Measurements from ENCODE around the gene MMP24OS. TPM values are rescaled to one million over a fixed set of nuclear protein-coding genes. Genes with fewer than 3 reads are reported as not detected.

Gene MMP24OS
- total RNA-seq, result 10 to 100 TPM; 16.4 to 35.1 TPM
- polyA plus RNA-seq (ENCODE audit: insufficient read depth, low read depth, low replicate concordance), result 45.9 TPM
- long read RNA-seq, donor 1, transcript MMP24OS-201 (2 exons, 867 nt), result major isoform, 11 of 21 reads
- long read RNA-seq, donor 1, transcript MMP24OS-209 (2 exons, 712 nt), result minor isoform, 8 of 21 reads
- long read RNA-seq, donor 1, partial matches to known transcripts, result 0 of 21 reads
- long read RNA-seq, donor 1, other reads (novel, unspliced or antisense), result 0 of 21 reads
- long read RNA-seq, donor 2, transcript MMP24OS-209 (2 exons, 712 nt), result minor isoform, 6 of 16 reads
- long read RNA-seq, donor 2, transcript MMP24OS-201 (2 exons, 867 nt), result major isoform, 8 of 16 reads
- long read RNA-seq, donor 2, partial matches to known transcripts, result 0 of 16 reads
- long read RNA-seq, donor 2, other reads (novel, unspliced or antisense), result 0 of 16 reads

DNA sequence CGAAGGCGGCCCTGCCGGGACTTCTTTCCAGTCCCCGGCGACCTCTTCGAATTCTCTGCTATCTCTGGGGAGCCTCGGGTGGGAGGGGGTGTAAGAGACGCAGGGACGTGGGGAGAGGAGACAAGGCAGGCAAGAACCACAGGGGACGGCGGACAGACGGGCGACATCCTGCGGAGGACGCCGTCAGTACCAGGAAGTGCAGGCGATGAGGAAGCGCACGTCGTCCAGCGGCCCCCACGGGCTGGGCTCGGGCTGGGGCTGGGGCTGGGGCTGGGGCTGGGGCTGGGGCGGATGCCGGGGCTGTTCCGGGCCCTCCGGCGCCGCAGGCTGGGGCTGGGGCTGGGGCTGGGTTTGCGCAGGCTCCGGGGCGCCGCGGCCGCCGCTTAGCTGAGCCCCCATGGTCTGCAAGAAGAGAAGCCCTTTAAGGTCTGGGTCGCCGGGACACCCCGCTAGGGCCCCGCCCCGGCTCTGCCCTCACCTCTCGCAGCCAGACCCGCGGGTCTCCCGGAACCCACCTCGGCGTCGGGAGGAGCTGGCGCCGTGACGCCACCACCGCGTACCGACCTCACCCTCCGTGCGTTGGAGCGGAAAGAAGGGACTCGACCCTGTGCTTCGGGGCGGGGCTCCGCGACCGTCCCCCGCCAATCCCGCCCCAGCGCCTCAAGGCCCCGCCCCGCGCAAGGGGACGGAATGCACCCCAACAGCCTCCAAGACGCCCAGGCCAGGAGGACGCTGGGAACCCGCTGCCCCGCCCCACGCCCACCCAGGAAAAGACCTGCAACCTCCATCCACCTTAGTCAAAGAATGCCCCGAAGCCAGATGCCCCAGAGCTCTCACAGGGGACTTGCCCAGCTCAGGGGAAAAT, at the start of gene MMP24OS:
MMP24OS (minus strand) TSS at position 592 of the 865 bp plus-strand sequence; CDS start at position 399, 193 bp downstream.
- intact Hi-C loops (cut with DNase I; ENCODE audit: low total_unique reads), result no loop called here
- Histone ChIP-seq H3K27me3 (no peaks in the 10 kb centered on the region), H3K27ac (peak within 1 kb of the TSS; percentile 91 to 93), H3K4me1 (peaks cover 12% of the 10 kb centered on the region), H3K9me3 (no peaks in the 10 kb centered on the region), H3K4me3 (peak within 1 kb of the TSS; percentile 72 to 73), H3K36me3 (ENCODE audit: low read depth, missing control alignments) (no peaks in the 10 kb centered on the region)
- peak in 1 of 3 experiments; percentile 13 for TF ChIP-seq CTCF (IDR thresholded peaks at IDR 0.05)
- TF ChIP-seq POLR2A (IDR thresholded peaks at IDR 0.05), result no peak
- WGBS, 2 donors, result 0% methylated on average over 10 to 66 of the region's 76 CpGs
- DNase-seq, result peak; percentile 91

- H3K9me3 ChIP-seq, result no peaks in the 10 kb centered on the region
Measured at GRCh38 chr20:35327074-35327976, 49.4 kb upstream of the MMP24OS start.

GRCh38 chr20:35326740-35327073, 48.8 kb upstream of the MMP24OS start:
- H3K27ac ChIP-seq, result peak overlapping the region in 1 of 2 donors; percentile 3
- no peaks in the 10 kb centered on the region for H3K36me3 ChIP-seq (ENCODE audit: low read depth, missing control alignments)
- TF ChIP-seq CTCF (IDR thresholded peaks at IDR 0.05) (no peak), POLR2A (IDR thresholded peaks at IDR 0.05) (no peak)
- H3K4me3 ChIP-seq, result no peak overlapping the region
- intact Hi-C loops (cut with DNase I; ENCODE audit: low total_unique reads), result no loop called here
- H3K27me3 ChIP-seq, result no peaks in the 10 kb centered on the region
- DNase-seq, result no peak
- 67 to 85% methylated on average over 3 of the region's 3 CpGs for WGBS, 2 donors
- no peaks in the 10 kb centered on the region for H3K4me1 ChIP-seq
- H3K9me3 ChIP-seq, result no peaks in the 10 kb centered on the region

More at GRCh38 chr20:35327074-35327976, 49.4 kb upstream of the MMP24OS start:
- 96 to 98% methylated on average over 4 of the region's 4 CpGs for WGBS, 2 donors
- DNase-seq, result no peak
- Histone ChIP-seq H3K4me3 (no peak overlapping the region), H3K4me1 (no peaks in the 10 kb centered on the region), H3K27ac (peak overlapping the region in 1 of 2 donors; percentile 3), H3K36me3 (ENCODE audit: low read depth, missing control alignments) (no peaks in the 10 kb centered on the region), H3K27me3 (no peaks in the 10 kb centered on the region)
- intact Hi-C loops (cut with DNase I; ENCODE audit: low total_unique reads), result no loop called here
- TF ChIP-seq CTCF (IDR thresholded peaks at IDR 0.05), result no peak
- TF ChIP-seq POLR2A (IDR thresholded peaks at IDR 0.05), result no peak

GRCh38 chr20:35326021-35326739, 48.3 kb upstream of the MMP24OS start:
- no peak for TF ChIP-seq POLR2A (IDR thresholded peaks at IDR 0.05)
- no peak for TF ChIP-seq CTCF (IDR thresholded peaks at IDR 0.05)
- Histone ChIP-seq H3K27ac (no peak overlapping the region), H3K36me3 (ENCODE audit: low read depth, missing control alignments) (no peaks in the 10 kb centered on the region), H3K4me1 (no peaks in the 10 kb centered on the region), H3K27me3 (no peaks in the 10 kb centered on the region), H3K9me3 (no peaks in the 10 kb centered on the region), H3K4me3 (no peak overlapping the region)
- intact Hi-C loops (cut with DNase I; ENCODE audit: low total_unique reads), result no loop called here
- DNase-seq, result no peak
- 76 to 82% methylated on average over 11 of the region's 11 CpGs for WGBS, 2 donors
